Ascending aorta (tissue), 2 donors: Measurements from ENCODE around the gene PPP4R4. TPM values are rescaled to one million over a fixed set of nuclear protein-coding genes. Genes with fewer than 3 reads are reported as not detected.

Experiments
- DNase-seq, 2 donors: peaks; one replicate each; pipeline ENCODE4 v3.0.0-alpha.2; 2019; ENCODE audit warnings: low spot score in 2 of 2
- H3K27ac ChIP-seq, 2 donors: fragments of 200-600 bp; sonication (generic); one replicate each; pipeline ENCODE4 v1.5.1; 2016 to 2017; ENCODE audit warnings: mild to moderate bottlenecking in 1 of 2
- H3K27me3 ChIP-seq: fragments of 200-600 bp; sonication (generic); one replicate; pipeline ENCODE4 v1.5.1; 2017
- H3K36me3 ChIP-seq, 2 donors: fragments of 200-600 bp; sonication (generic); one replicate each; pipeline ENCODE4 v1.5.1; 2016
- H3K4me1 ChIP-seq, 2 donors: fragments of 200-600 bp; sonication (generic); one replicate each; pipeline ENCODE4 v1.5.1; 2016 to 2017; ENCODE audit warnings: mild to moderate bottlenecking in 1 of 2
- H3K4me3 ChIP-seq, 2 donors: fragments of 200-600 bp; sonication (generic); one replicate each; pipeline ENCODE4 v1.5.1; 2016 to 2017; ENCODE audit warnings: mild to moderate bottlenecking in 1 of 2
- H3K9me3 ChIP-seq, 2 donors: fragments of 200-600 bp; sonication (generic); one replicate each; pipeline ENCODE4 v1.5.1; 2016
- intact Hi-C: fragments of 100-400 bp; cut with DNase I; formaldehyde crosslinking; loops from one replicate; pipeline ENCODE4 v1.15.1; 2023
- total RNA-seq: library from RNA; depleted of rRNA; stranded (reverse); fragments of >200 nt; gene quantifications from one replicate; pipeline ENCODE4 v1.1.0, GENCODE V29; 2016
- TF ChIP-seq, protein P1 (sequence below), 3 experiments: fragments of 200-600 bp in 2 of 3; fragments of 450-650 bp in 1 of 3; sonication (generic) in 2 of 3; IDR thresholded peaks; one replicate each; pipeline ENCODE4 v1.5.1; 2016 to 2019; ENCODE audit warnings: antibody characterized with exemption in 3 of 3, mild to moderate bottlenecking in 1 of 3, moderate library complexity in 1 of 3

The PPP4R4 gene
- total RNA-seq, 1 donor from 2014 or later, result not detected

DNA sequence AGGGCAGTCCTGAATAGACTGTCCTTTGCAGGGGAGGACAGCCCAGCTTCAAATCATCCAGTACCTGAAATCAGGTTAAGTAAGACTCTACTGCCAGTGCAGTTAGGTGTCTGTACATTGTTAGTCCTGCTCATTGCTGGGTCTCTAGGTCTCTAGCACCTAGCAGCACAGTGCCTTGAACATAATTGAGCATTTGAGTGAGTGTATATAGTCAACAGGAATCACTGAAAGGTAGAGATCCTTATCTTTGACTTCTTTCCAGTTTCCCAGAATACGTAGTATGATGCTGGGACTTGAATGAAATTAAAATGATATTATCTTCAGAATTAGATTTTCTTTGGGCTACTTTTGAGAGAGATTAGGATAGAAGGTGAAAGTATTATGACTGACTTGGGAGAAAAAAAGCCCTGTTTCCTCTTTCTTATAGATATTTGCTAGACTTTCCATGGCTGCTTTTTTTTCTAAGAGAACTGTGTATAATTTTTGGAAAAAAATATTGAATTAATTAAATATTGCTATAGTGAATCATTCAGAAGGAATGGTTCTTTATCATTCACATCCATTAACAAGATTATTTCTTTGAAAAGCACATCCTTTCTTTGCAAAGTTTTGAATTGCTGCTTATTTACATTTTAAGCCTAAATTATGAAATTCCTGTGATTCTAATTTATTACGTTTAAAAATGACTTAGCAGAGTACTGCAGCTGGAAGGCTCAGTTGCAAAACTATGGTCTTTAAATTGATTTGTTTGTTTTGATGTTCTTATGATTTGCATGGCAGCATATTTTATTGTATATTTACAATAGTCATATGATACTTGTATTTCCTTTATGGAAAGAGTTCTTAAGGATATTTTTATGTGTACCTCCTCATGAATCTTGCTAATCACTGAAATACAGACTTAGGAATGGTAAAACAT, 51.6 kb downstream of the PPP4R4 start:
- Histone ChIP-seq H3K27ac (no peak overlapping the region), H3K9me3 (peaks cover 0 to 5% of the 10 kb centered on the region in 2 donors), H3K4me3 (no peak overlapping the region), H3K27me3 (no peaks in the 10 kb centered on the region), H3K36me3 (no peaks in the 10 kb centered on the region), H3K4me1 (no peaks in the 10 kb centered on the region)
- intact Hi-C loops, result no loop called here
- TF ChIP-seq, protein P1, sequence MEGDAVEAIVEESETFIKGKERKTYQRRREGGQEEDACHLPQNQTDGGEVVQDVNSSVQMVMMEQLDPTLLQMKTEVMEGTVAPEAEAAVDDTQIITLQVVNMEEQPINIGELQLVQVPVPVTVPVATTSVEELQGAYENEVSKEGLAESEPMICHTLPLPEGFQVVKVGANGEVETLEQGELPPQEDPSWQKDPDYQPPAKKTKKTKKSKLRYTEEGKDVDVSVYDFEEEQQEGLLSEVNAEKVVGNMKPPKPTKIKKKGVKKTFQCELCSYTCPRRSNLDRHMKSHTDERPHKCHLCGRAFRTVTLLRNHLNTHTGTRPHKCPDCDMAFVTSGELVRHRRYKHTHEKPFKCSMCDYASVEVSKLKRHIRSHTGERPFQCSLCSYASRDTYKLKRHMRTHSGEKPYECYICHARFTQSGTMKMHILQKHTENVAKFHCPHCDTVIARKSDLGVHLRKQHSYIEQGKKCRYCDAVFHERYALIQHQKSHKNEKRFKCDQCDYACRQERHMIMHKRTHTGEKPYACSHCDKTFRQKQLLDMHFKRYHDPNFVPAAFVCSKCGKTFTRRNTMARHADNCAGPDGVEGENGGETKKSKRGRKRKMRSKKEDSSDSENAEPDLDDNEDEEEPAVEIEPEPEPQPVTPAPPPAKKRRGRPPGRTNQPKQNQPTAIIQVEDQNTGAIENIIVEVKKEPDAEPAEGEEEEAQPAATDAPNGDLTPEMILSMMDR (IDR thresholded peaks at IDR 0.05), result no peak
- DNase-seq, result no peak

GRCh38 chr14:94227029-94227428, 52.9 kb downstream of the PPP4R4 start:
- no peaks in the 10 kb centered on the region for H3K4me1 ChIP-seq
- peaks cover 0 to 2% of the 10 kb centered on the region in 2 donors for H3K9me3 ChIP-seq
- no peak overlapping the region for H3K4me3 ChIP-seq
- H3K27me3 ChIP-seq, result no peaks in the 10 kb centered on the region
- TF ChIP-seq, protein P1 (IDR thresholded peaks at IDR 0.05), result no peak
- intact Hi-C loops, result no loop called here
- no peak overlapping the region for H3K27ac ChIP-seq
- H3K36me3 ChIP-seq, result no peaks in the 10 kb centered on the region
- DNase-seq, result no peak

DNA sequence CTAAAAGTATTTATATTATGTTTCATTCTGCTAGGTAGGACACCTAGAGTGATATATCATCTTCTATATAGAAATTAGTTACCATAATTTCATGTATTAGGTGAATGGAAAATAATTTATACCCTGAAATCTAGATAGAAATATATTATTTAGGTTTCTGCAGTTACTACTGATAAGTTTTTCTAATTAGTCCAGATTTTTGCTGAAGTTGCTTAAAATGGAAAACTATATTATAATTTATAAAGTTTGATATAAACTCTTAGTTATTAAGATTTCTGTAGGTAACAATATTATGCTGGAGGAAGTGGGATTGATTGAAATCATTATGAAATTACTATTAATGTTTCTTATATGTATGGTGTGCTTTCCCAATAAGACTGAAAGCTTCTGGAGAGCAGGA, 62.9 kb downstream of the PPP4R4 start:
- Histone ChIP-seq H3K4me1 (no peaks in the 10 kb centered on the region), H3K27ac (no peak overlapping the region), H3K27me3 (no peaks in the 10 kb centered on the region), H3K9me3 (no peaks in the 10 kb centered on the region), H3K4me3 (no peak overlapping the region), H3K36me3 (no peaks in the 10 kb centered on the region)
- TF ChIP-seq, protein P1 (IDR thresholded peaks at IDR 0.05), result no peak
- intact Hi-C loops, result no loop called here
- no peak for DNase-seq

GRCh38 chr14:94237983-94238382, 63.9 kb downstream of the PPP4R4 start:
- no peak overlapping the region for H3K27ac ChIP-seq
- no peaks in the 10 kb centered on the region for H3K9me3 ChIP-seq
- intact Hi-C loops, result no loop called here
- H3K36me3 ChIP-seq, result no peaks in the 10 kb centered on the region
- H3K4me1 ChIP-seq, result no peaks in the 10 kb centered on the region
- TF ChIP-seq, protein P1 (IDR thresholded peaks at IDR 0.05), result no peak
- H3K4me3 ChIP-seq, result no peak overlapping the region
- H3K27me3 ChIP-seq, result no peaks in the 10 kb centered on the region
- no peak for DNase-seq

DNA sequence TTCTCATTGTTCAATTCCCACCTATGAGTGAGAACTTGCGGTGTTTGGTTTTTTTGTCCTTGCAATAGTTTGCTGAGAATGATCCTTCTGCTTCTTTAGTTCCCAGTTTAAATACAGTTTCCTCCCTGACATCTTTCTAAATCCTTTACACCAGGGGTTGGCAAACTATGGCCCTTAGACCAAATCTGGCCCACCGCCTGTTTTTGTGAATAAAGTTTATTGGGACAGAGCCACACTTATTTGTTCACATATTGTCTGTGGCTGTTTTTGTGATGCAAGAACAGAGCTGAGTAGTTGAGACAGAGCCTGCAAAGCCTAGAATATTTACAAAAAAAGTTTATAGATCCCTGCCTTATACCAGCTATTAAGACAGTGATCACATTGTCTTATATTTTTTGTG, 65.3 kb downstream of the PPP4R4 start:
- H3K4me1 ChIP-seq, result no peaks in the 10 kb centered on the region
- TF ChIP-seq, protein P1 (IDR thresholded peaks at IDR 0.05), result no peak
- DNase-seq, result no peak
- no peaks in the 10 kb centered on the region for H3K9me3 ChIP-seq
- H3K36me3 ChIP-seq, result no peaks in the 10 kb centered on the region
- intact Hi-C loops, result no loop called here
- H3K27ac ChIP-seq, result no peak overlapping the region
- no peak overlapping the region for H3K4me3 ChIP-seq
- H3K27me3 ChIP-seq, result no peaks in the 10 kb centered on the region
